Stimulated activated CD8-positive, alpha-beta memory T cell treated with anti-CD3 and anti-CD28 coated beads, Interleukin-12 subunit alpha, Interleukin-12 subunit beta, amount 100 ng/mL, for 24 hours (primary cell): Measurements from ENCODE around the gene UBR4.

Source experiments
- DNase-seq: peaks from one replicate; pipeline ENCODE4 v3.0.0-alpha.2; 2020; ENCODE audit errors: extremely low read depth

UBR4 gene

GRCh38 chr1:19091196-19091953 lies 118.7 kb downstream of the UBR4 start:
- no peak for DNase-seq

GRCh38 chr1:19089524-19089923 lies 120.5 kb downstream of the UBR4 start:
- no peak for DNase-seq

GRCh38 chr1:19088717-19089442 lies 121.2 kb downstream of the UBR4 start:
- DNase-seq, result no peak

- DNase-seq, result no peak
These were observed 122.1 kb downstream of the UBR4 start for GRCh38 chr1:19087737-19088594.

- DNase-seq, result no peak
These were observed 122.9 kb downstream of the UBR4 start for GRCh38 chr1:19087017-19087736.

- no peak for DNase-seq
These were observed 123.7 kb downstream of the UBR4 start for GRCh38 chr1:19086176-19086875.

GRCh38 chr1:19084206-19084738 lies 125.8 kb downstream of the UBR4 start:
- DNase-seq, result no peak

GRCh38 chr1:19083081-19083480 lies 127.0 kb downstream of the UBR4 start:
- no peak for DNase-seq

- DNase-seq, result no peak
These were observed 128.7 kb downstream of the UBR4 start for GRCh38 chr1:19081218-19081893.

- DNase-seq, result no peak
These were observed 129.3 kb downstream of the UBR4 start for GRCh38 chr1:19080721-19081120.

GRCh38 chr1:19079541-19080472 lies 130.3 kb downstream of the UBR4 start:
- no peak for DNase-seq

- no peak for DNase-seq
These were observed 131.5 kb downstream of the UBR4 start for GRCh38 chr1:19078536-19078935.

GRCh38 chr1:19076841-19077616 lies 133.0 kb downstream of the UBR4 start:
- no peak for DNase-seq

GRCh38 chr1:19074902-19075721 lies 135.0 kb downstream of the UBR4 start:
- DNase-seq, result no peak

GRCh38 chr1:19074361-19074901 lies 135.6 kb downstream of the UBR4 start:
- DNase-seq, result no peak

- DNase-seq, result no peak
These were observed 136.5 kb downstream of the UBR4 start for GRCh38 chr1:19073311-19074186.
